Measurements from ENCODE around the gene PICK1. TPM values are rescaled to one million over a fixed set of nuclear protein-coding genes. Genes with fewer than 3 reads are reported as not detected.

The PICK1 gene
- 12.1 and 15.7 TPM in 2 replicates for total RNA-seq (ENCODE audit: low replicate concordance)

DNA sequence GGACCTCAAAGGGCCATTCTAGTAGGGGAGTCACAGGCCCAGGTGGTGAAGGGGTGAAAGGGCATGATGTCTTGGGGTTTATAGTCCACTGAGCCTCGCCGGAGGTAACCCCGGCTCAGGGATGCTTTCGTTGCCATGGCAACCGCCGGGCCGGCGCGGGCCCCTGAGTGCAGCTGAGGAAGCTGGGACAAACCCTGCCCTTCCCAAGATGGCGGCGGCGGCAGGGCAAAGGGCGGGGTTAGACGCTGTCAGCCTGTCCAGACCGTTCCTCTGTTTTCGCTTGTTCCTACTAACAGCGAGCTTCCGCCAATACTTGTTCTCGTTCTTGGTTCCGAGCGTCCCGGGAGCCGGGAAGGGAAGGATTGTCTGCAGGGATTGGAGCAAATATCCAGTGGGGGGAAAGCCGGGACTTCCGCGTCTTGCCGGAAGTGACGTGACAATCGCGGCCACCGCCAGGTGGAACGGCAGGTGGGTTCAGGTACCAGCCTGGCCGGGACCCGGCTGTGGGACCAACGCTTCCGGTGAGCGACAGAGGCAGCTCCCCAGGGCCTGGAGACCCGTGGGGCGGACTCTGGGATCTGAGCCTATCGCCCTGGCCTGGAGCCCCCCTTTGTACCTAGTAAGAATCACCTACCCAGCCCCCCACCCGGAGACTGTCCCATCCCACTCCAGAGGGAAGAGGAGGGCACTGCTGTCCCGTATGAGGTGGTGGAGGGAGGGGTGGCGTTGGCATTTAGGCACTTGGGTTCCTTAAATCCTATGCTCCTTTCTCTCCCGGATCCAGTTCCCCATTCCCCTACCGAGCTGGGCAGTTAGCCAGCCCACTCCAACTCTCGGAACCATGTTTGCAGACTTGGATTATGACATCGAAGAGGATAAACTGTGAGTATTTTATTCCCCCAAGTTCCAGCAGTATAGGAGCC is at the start of gene PICK1:
PICK1 (plus strand) TSS at position 436 of the 923 bp plus-strand sequence; CDS start at position 842, 406 bp downstream.

DNA sequence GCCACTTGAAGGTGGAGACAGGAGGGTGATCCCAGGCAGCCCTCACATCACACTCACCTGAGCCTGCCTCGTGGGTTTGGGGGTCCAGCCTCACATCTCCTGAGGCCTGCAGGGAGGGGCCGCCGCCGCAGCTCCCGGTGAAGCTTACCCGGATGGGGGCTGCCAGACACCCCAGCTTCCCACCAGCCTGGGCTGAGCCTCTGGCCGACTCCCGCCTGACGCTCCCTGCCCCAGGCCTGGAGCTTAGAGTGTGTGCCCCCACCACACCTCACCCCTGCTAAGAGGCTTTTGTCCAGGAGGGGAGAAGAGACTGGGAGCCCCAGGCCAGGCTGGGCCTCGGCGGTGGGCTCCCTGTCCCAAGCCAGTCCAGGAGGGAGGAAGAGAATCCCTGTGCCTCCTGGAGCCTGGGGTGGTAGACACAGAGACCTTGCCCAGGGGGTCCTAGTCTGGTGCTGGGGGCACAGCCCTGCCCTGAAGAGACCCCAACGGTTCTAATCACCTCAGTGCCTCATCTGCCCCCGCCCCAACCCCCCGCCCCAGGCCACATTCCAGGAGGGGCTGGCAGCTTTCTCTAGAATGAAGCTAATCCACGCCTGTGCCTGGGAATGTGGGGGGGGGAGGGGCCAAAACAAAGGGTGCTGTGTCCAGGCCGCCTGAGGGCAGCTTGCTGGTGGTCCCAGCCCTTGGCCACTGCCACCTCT is 26.9 kb downstream of the PICK1 start, which contains the start of gene SLC16A8:
SLC16A8 (minus strand) TSS at position 254 of the 701 bp plus-strand sequence. CDS start 1,311 bp downstream, outside the sequence.

DNA sequence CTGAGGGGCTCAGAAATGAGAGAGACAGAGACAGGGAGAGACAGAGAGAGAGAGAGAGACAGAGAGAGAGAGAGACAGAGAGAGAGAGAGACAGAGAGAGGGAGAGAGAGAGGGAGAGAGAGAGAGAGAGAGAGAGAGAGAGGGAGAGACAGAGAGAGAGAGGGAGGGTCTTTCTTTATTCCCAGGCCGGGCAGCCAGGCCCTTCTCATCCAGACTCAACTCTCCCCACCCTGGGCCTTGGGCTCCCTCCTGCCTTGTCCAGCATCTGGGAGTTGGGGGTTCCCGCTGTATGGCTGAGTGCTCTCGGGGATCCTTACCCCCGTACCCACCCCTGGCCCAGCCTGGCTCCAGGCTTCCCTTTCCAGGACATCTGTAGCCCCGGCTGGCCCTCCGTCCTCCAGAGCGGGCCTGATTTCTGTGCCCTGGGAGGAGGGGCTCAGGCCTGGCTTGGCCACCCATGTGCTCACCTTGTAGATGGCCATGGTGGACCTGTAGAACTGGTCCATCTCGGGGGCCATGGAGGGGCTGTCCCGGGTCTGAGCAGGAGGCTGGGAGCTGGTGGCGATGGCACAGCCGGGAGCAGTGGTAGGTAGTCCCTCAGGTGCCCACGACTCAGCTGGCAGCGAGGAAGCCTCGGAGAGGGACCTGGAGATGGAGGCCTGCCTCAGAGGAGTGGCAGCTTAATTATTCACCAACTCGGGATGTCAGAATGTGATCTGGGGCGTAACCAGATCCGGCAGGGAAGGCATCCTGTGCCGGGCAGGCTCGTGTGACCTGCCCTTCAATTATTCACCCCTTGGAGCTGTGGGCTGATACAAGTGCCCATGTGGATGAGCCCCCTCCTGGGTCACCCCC is 53.0 kb downstream of the PICK1 start, which contains the start of gene BAIAP2L2:
BAIAP2L2 (minus strand) TSS at position 677 of the 855 bp plus-strand sequence; CDS start at position 518, 159 bp downstream.

Other genes starting within 250 kb of the PICK1 start
- 12.1 and 37.7 TPM in 2 replicates for gene GCAT, start 249.5 kb upstream of the PICK1 start, total RNA-seq (ENCODE audit: low replicate concordance)
- gene GALR3, start 234.0 kb upstream of the PICK1 start, total RNA-seq (ENCODE audit: low replicate concordance): not detected in 2 replicates
- gene ANKRD54, start 213.1 kb upstream of the PICK1 start, total RNA-seq (ENCODE audit: low replicate concordance): 17.7 and 36.4 TPM in 2 replicates
- gene EIF3L, start 208.0 kb upstream of the PICK1 start, total RNA-seq (ENCODE audit: low replicate concordance): 340 and 461 TPM in 2 replicates
- gene MICALL1, start 151.1 kb upstream of the PICK1 start, total RNA-seq (ENCODE audit: low replicate concordance): 13.9 and 14.7 TPM in 2 replicates
- 0.15 and 0.35 TPM in 2 replicates for gene C22orf23, start 103.8 kb upstream of the PICK1 start, total RNA-seq (ENCODE audit: low replicate concordance)
- gene POLR2F, start 103.7 kb upstream of the PICK1 start, total RNA-seq (ENCODE audit: low replicate concordance): 106 and 108 TPM in 2 replicates
- not detected in 2 replicates for gene SOX10, start 72.8 kb upstream of the PICK1 start, total RNA-seq (ENCODE audit: low replicate concordance)
- 0.15 and 0.47 TPM in 2 replicates for gene SLC16A8, start 26.8 kb downstream of the PICK1 start, total RNA-seq (ENCODE audit: low replicate concordance)
- 0.45 and 1.1 TPM in 2 replicates for gene BAIAP2L2, start 53.3 kb downstream of the PICK1 start, total RNA-seq (ENCODE audit: low replicate concordance)
- gene PLA2G6, start 124.4 kb downstream of the PICK1 start, total RNA-seq (ENCODE audit: low replicate concordance): 10.7 and 33.2 TPM in 2 replicates
- 17.0 and 21.9 TPM in 2 replicates for gene MAFF, start 144.6 kb downstream of the PICK1 start, total RNA-seq (ENCODE audit: low replicate concordance)
- 12.5 and 26.3 TPM in 2 replicates for gene TMEM184B, start 215.6 kb downstream of the PICK1 start, total RNA-seq (ENCODE audit: low replicate concordance)